Activated CD4-positive, alpha-beta T cell treated with anti-CD3 and anti-CD28 coated beads for 36 hours (primary cell): Measurements from ENCODE around the gene KCNK17. TPM values are rescaled to one million over a fixed set of nuclear protein-coding genes. Genes with fewer than 3 reads are reported as not detected.
A peak's percentile ranks its signal among the peaks of the same experiment; 100 is the strongest.
"Not testable (repeated sequence)": the region's sequence is repeated elsewhere in the genome, so short reads cannot be mapped to it uniquely, and the experiment has no call there.

Experiments
- ATAC-seq: fragments of 200-7000 bp; cut with Tn5 transposase; one replicate; pipeline ENCODE4 v1.10.0; 2021; ENCODE audit warnings: mild to moderate bottlenecking, moderate library complexity
- CTCF ChIA-PET: fragments of 350-600 bp; sonication (Branson Sonifier 250); formaldehyde crosslinking; loops from one replicate; lab custom pipeline; 2021; ENCODE audit warnings: antibody characterized with exemption; lab: Charles Lee
- POLR2A ChIA-PET: fragments of 350-600 bp; sonication (Branson Sonifier 250); formaldehyde crosslinking; loops from one replicate; lab custom pipeline; 2021; ENCODE audit warnings: antibody characterized with exemption, inconsistent platforms; lab: Charles Lee
- DNase-seq: peaks from one replicate; pipeline ENCODE4 v3.0.0-alpha.2; 2020
- H3K27ac Mint-ChIP-seq: one replicate; pipeline ENCODE4 v1.8.0; 2021; ENCODE audit warnings: mixed read lengths
- H3K27me3 Mint-ChIP-seq: one replicate; pipeline ENCODE4 v1.8.0; 2021; ENCODE audit warnings: mixed read lengths
- H3K36me3 Mint-ChIP-seq: one replicate; pipeline ENCODE4 v1.8.0; 2021; ENCODE audit warnings: low read depth, mixed read lengths
- H3K4me1 Mint-ChIP-seq: one replicate; pipeline ENCODE4 v1.8.0; 2021; ENCODE audit warnings: mixed read lengths
- H3K4me3 Mint-ChIP-seq: one replicate; pipeline ENCODE4 v1.8.0; 2021; ENCODE audit warnings: mild to moderate bottlenecking, moderate library complexity, mixed read lengths
- H3K9me3 Mint-ChIP-seq: one replicate; pipeline ENCODE4 v1.8.0; 2021; ENCODE audit warnings: low read depth, mixed read lengths
- intact Hi-C, 2 experiments: fragments of 100-400 bp; cut with DNase I in 1 of 2; cut with micrococcal nuclease in 1 of 2; formaldehyde crosslinking; loops; one replicate each; pipeline versions ENCODE4 v1.14.2 to v1.15.1; 2022 to 2024; cut with DNase I, micrococcal nuclease
- total RNA-seq, 2 experiments: library from RNA; stranded (reverse); gene quantifications; one replicate each; pipeline ENCODE4 v1.2.3, GENCODE V29; 2021

KCNK17 gene
- total RNA-seq, 2 experiments from 2014 or later = not detected

DNA sequence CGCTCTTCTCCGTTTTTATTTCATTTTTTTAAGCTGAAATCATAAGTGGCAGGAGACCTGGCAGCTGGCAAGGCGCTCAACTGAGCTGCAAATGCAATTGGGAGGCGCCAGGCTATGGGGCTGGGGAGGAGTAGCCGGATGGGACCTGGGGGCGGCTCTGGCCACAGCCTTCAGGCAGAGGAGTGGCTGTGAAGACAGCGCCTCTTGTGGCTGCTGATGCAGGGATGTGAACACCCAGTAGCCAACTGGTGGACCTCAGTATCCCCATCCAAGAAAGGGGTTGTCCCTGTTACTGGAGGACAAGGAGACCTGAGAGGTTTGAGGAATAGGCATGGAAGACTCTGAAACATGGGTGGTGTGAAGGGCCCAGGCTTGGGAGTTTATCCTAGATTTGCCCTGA, 12.6 kb downstream of the KCNK17 start:
- Mint-ChIP-seq H3K36me3 (no peaks in the 10 kb centered on the region), H3K27me3 (no peaks in the 10 kb centered on the region), H3K4me1 (peaks cover 4% of the 10 kb centered on the region), H3K9me3 (no peaks in the 10 kb centered on the region), H3K4me3 (no peak overlapping the region), H3K27ac (no peak overlapping the region)
- POLR2A ChIA-PET = no interaction called here
- CTCF ChIA-PET = interaction anchor here (0.5 to 9.7 kb wide), 10 partner anchors 8 to 429 kb away, joined by 3 to 211 read pairs (median 15); no protein-coding TSS in a partner anchor
- no peak for ATAC-seq
- intact Hi-C loops = loop anchor here (2.0 kb wide), 3 partner anchors 305 to 429 kb away; no protein-coding TSS in a partner anchor
- peak; percentile 20 for DNase-seq

DNA sequence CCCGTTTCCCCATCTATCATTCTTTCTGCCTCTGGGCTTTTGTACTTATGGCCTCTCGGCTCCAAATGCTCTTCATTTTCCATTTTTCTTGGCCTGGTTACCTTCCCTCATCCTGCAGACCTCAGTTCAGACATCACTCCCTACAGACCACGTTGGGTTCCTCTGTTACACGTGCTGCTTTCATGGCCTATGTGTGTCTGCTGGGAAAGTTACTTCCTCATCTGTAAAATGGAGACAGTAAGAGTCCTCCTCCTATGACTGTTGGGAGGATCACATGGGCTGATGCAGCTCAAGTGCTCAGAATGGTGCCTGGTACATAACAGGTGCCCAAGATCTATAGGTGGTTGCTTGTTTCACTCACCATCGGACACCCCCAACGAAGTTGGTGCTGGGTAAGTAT, 13.5 kb downstream of the KCNK17 start:
- POLR2A ChIA-PET = no interaction called here
- intact Hi-C loops = no loop called here

DNA sequence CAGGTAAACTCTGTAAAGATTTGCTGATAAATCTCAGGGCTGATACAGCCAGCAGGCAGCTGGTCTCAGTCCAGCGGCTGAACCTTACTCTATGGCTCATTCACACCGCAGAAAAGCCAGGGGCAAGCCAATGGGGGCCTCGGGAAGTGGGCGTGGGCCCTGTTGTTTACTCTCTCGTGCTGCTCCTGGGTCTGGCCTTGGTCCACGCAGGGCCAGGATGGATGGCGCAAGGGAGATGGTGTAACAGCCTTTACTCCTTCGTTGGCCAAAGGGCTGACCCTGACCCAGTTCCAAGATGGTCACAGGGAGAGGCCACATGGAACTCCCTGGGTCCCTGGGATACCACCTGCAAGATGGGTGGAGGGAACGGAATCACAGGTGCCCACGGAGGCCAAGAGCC, 16.2 kb downstream of the KCNK17 start:
- Mint-ChIP-seq H3K4me1 (peaks cover 3% of the 10 kb centered on the region), H3K4me3 (no peak overlapping the region), H3K27me3 (no peaks in the 10 kb centered on the region), H3K36me3 (no peaks in the 10 kb centered on the region), H3K27ac (no peak overlapping the region), H3K9me3 (no peaks in the 10 kb centered on the region)
- no peak for DNase-seq
- CTCF ChIA-PET = no interaction called here
- POLR2A ChIA-PET = interaction anchor here (0.5 kb wide), 1 partner anchor 138 kb away, joined by 3 read pairs; no protein-coding TSS in a partner anchor
- ATAC-seq = no peak
- intact Hi-C loops = no loop called here

More for the DNA sequence above, 13.5 kb downstream of the KCNK17 start:
- no peak for ATAC-seq
- DNase-seq = no peak
- Mint-ChIP-seq H3K4me3 (no peak overlapping the region), H3K27me3 (no peaks in the 10 kb centered on the region), H3K36me3 (no peaks in the 10 kb centered on the region), H3K27ac (no peak overlapping the region), H3K4me1 (peaks cover 4% of the 10 kb centered on the region), H3K9me3 (no peaks in the 10 kb centered on the region)
- CTCF ChIA-PET = interaction anchor here (0.7 to 9.7 kb wide), 8 partner anchors 9 to 428 kb away, joined by 3 to 211 read pairs (median 7); no protein-coding TSS in a partner anchor

DNA sequence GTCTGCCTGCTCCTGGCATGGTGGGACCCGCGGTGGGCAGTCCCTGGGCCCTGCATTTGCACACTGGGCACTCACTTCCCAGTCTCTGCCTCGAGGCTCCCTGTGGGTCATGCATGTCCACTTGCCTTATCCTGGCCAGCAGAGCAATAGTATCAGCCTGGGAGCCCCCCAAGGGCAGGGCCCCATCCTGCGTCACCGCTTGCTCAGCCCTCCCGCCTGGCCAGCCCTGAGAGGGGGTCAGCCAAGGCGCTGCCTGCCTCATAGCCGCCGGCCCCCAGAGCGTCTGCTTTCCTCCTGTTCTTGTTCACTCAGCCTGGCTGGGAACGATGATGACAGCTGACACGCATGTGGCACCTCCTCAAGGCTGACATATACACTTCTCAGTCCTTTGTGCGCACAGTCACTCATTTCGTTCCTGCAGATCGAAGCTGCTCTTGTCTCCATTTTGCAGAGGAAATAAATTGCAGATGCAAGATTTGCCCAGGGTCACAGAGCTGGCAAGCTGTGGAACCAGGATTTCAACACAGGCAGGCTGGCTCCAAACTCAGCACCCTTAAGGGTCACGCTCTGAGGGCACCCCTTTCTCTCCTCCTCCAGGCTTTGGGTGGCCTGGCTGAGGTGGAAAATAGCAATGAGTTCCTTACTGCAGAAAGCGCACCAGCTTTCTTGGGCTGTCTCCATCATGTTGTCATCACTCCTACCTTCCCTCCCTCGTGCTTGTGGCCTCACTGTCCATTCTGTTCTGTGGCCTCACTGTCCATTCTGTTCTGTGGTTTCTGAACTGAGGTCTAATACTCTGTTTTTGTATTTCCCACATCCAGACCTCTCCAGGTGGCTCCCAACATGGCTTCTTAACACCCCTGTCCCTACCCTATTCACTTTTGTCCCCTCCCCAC, 17.2 kb downstream of the KCNK17 start:
- no peak overlapping the region for H3K4me3 Mint-ChIP-seq
- CTCF ChIA-PET = no interaction called here

DNA sequence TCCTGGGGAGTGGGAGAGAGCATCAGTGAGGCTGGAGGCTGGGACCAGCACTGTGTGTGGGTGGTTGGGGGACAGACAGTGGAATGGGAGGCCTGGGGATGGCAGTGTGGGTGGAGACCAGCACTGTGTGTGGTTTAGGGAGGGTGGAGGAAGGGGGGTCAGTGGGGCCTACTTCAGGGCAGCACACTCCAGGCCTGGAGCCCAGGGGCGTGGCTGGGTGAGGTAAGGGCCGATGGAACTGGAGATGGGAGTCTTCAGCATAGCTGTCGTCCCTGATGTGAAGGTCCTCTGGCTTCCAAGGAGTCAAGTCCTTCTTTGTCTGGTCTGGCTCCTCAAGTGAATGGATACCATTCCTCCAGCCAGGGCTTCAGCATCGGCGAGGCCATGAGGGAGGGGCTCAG, 18.6 kb downstream of the KCNK17 start:
- Mint-ChIP-seq H3K27ac (no peak overlapping the region), H3K36me3 (no peaks in the 10 kb centered on the region), H3K4me3 (no peak overlapping the region), H3K9me3 (no peaks in the 10 kb centered on the region), H3K4me1 (no peaks in the 10 kb centered on the region), H3K27me3 (peaks cover 2% of the 10 kb centered on the region)
- intact Hi-C loops = no loop called here
- ChIA-PET POLR2A (no interaction called here), CTCF (no interaction called here)
- ATAC-seq = no peak
- DNase-seq = no peak

More for the DNA sequence above, 17.2 kb downstream of the KCNK17 start:
- DNase-seq (no peak), ATAC-seq (no peak)
- Mint-ChIP-seq H3K9me3 (no peaks in the 10 kb centered on the region), H3K27me3 (peaks cover 2% of the 10 kb centered on the region), H3K36me3 (no peaks in the 10 kb centered on the region), H3K4me1 (no peaks in the 10 kb centered on the region), H3K27ac (no peak overlapping the region)
- intact Hi-C loops = no loop called here
- POLR2A ChIA-PET = no interaction called here

DNA sequence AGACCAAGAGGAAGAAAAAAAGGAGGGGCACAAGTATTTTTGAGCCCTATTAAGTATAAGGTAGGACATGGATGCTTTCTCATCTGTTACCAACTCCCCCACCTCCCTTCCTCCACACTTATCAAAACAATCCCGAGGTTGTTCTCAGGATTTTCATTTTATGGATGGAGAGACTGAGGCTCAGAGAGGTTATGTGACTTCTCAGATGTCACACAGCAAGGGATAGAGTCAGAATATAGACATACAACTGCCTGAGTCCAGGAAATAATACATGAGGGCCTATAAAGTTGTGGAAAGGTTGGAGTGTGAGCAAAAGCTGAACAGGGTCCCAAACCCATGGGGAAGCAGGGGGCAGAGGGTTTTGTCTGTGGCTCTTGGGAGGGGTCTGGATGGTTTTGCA, 19.3 kb downstream of the KCNK17 start:
- CTCF ChIA-PET = no interaction called here
- H3K4me3 Mint-ChIP-seq = no peak overlapping the region
- H3K27me3 Mint-ChIP-seq = peaks cover 2% of the 10 kb centered on the region
- ATAC-seq (no peak), DNase-seq (no peak)
- POLR2A ChIA-PET = no interaction called here
- H3K27ac Mint-ChIP-seq = peak overlapping the region; percentile 39
- no peaks in the 10 kb centered on the region for H3K36me3 Mint-ChIP-seq
- no peaks in the 10 kb centered on the region for H3K9me3 Mint-ChIP-seq
- H3K4me1 Mint-ChIP-seq = no peaks in the 10 kb centered on the region
- intact Hi-C loops = no loop called here

DNA sequence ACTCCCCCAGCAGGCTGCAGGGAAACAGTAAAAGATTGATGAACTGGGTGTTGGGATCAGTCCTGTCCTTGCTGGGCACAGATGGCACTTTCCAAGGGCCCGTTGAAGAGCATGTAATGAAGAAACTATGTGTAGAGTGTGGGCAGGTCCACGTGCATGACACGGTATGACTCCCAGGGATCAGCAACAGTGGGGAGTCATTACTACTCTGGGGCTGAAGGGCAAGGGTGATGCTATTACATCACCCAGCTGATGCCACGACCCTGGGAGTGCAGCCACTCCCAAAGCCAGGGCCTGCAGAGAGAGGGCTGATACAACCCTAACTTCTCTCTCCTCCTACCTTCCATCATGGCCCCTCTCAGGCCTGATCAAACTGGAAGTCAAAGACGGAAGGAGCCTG, 20.1 kb downstream of the KCNK17 start:
- intact Hi-C loops = no loop called here
- Mint-ChIP-seq H3K27me3 (peaks cover 2% of the 10 kb centered on the region), H3K4me3 (no peak overlapping the region), H3K4me1 (no peaks in the 10 kb centered on the region), H3K36me3 (no peaks in the 10 kb centered on the region), H3K9me3 (no peaks in the 10 kb centered on the region), H3K27ac (no peak overlapping the region)
- ATAC-seq = peak; percentile 47
- CTCF ChIA-PET = no interaction called here
- POLR2A ChIA-PET = no interaction called here
- no peak for DNase-seq

DNA sequence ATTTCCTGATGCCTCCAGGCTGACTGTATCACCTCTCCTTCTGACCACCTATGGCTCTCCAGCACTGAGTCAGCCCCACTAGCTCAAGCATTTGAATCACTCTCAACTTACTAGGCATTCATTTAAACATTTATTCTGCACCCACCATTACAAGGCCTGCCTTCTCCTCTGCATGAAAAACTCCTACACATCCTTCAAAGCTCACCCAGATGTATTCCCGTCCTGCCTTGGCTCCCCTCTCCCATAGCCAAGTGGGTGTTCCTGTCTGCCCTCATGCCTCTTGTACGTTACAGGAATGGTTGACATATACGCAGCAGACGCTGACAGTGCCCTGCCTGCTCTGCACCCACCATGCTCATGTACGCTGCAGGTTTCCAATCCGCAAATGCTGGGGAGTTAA, 21.6 kb downstream of the KCNK17 start:
- POLR2A ChIA-PET = no interaction called here
- intact Hi-C loops = no loop called here
- CTCF ChIA-PET = interaction anchor here (1.2 kb wide), 1 partner anchor 10 kb away, joined by 5 read pairs; no protein-coding TSS in a partner anchor
- ATAC-seq (no peak), DNase-seq (no peak)
- Mint-ChIP-seq H3K36me3 (no peaks in the 10 kb centered on the region), H3K4me1 (no peaks in the 10 kb centered on the region), H3K27ac (no peak overlapping the region), H3K9me3 (no peaks in the 10 kb centered on the region), H3K27me3 (peaks cover 2% of the 10 kb centered on the region), H3K4me3 (no peak overlapping the region)

DNA sequence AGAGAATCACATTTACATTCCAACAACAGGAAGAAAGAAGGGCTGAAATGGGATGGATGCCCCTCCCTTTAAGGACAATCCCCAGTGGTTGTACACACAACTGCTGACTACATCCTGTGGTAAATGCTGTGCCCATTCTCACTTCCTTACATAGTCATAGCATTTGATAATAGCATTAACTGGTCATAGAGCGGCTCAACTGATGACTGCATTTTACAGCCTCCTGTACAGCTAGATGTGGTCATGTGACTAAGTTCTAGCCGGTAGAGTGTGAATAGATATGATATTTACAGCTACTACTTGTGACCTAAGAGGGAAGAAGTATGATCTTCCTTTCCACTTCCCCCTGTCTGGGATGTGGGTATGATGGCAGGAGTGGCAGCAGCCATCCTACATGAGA, 24.7 kb downstream of the KCNK17 start:
- Mint-ChIP-seq H3K27ac (no peak overlapping the region), H3K27me3 (peaks cover 2% of the 10 kb centered on the region), H3K36me3 (no peaks in the 10 kb centered on the region), H3K4me1 (no peaks in the 10 kb centered on the region), H3K4me3 (no peak overlapping the region), H3K9me3 (no peaks in the 10 kb centered on the region)
- peak; percentile 26 for ATAC-seq
- no peak for DNase-seq
- ChIA-PET CTCF (interaction anchor here (0.5 kb wide), 1 partner anchor 416 kb away, joined by 3 read pairs; no protein-coding TSS in a partner anchor), POLR2A (no interaction called here)
- intact Hi-C loops = no loop called here

DNA sequence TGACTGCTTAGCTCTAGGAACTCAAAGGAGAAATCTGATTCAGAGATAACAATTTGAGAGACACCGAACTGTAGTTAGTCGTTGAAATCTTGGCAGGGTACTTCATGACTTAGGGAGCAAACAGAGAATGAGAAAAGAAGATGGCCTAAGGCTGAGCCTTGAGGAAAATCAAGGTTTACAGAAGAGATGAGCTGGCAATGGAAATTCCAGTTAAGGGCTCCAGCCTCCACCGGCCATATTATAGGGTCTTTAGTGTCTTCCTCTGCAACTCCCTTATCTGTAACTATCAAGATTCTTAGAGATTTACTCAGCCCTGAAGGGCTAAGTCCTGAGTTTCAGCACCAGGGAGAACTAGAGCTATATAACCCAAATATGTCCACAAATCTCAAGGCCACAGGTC, 26.6 kb downstream of the KCNK17 start:
- H3K27ac Mint-ChIP-seq = no peak overlapping the region
- peaks cover 2% of the 10 kb centered on the region for H3K27me3 Mint-ChIP-seq
- no peaks in the 10 kb centered on the region for H3K36me3 Mint-ChIP-seq
- POLR2A ChIA-PET = no interaction called here
- CTCF ChIA-PET = interaction anchor here (1.4 kb wide), 1 partner anchor 117 kb away, joined by 4 read pairs; no protein-coding TSS in a partner anchor
- DNase-seq (no peak), ATAC-seq (no peak)
- no peaks in the 10 kb centered on the region for H3K9me3 Mint-ChIP-seq
- H3K4me1 Mint-ChIP-seq = no peaks in the 10 kb centered on the region
- intact Hi-C loops = no loop called here
- H3K4me3 Mint-ChIP-seq = no peak overlapping the region

DNA sequence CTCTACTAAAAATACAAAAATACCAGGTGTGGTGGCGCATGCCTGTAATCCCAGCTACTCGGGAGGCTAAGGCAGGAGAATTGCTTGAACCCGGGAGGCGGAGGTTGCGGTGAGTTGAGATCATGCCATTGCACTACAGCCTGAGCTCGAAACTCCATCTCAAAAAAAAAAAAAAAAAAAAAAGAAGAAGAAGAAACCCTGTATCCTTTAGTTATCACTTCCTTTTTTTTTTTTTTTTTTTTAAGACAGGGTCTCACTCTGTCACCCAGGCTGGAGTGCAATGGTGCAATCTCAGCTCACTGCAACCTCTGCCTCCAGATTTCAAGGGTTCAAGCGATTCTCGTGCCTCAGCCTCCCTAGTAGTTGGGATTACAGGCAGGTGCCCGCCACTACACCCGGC, 27.6 kb downstream of the KCNK17 start:
- intact Hi-C loops, H3K36me3 Mint-ChIP-seq, H3K9me3 Mint-ChIP-seq, CTCF ChIA-PET, H3K27me3 Mint-ChIP-seq, H3K27ac Mint-ChIP-seq, H3K4me3 Mint-ChIP-seq, POLR2A ChIA-PET, H3K4me1 Mint-ChIP-seq, ATAC-seq, DNase-seq: not testable (repeated sequence)

DNA sequence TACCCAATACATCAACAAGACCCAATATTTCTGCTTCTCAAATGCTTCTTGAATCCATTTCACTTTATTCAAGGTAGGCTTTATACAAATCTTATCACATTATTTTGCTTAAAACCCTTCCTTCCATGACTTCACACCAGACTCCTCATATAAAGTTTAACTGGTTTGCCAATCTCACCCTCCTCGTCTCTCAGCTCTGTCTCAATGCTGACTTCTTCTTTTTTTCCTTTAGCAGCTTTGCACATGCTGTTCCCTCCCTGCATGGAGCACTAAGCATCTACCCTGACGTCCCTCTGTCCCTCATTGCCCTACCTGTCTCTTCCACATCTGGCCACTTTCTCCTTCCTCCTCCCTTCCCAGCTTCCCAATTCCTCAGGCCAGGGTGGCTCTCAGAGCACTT, 31.4 kb downstream of the KCNK17 start:
- CTCF ChIA-PET = interaction anchor here (0.7 to 1.3 kb wide), 2 partner anchors 54 to 280 kb away, joined by 4 read pairs; no protein-coding TSS in a partner anchor
- POLR2A ChIA-PET = no interaction called here
- no peaks in the 10 kb centered on the region for H3K9me3 Mint-ChIP-seq
- no peak overlapping the region for H3K4me3 Mint-ChIP-seq
- intact Hi-C loops = no loop called here
- no peaks in the 10 kb centered on the region for H3K27me3 Mint-ChIP-seq
- DNase-seq (no peak), ATAC-seq (no peak)
- no peaks in the 10 kb centered on the region for H3K4me1 Mint-ChIP-seq
- no peak overlapping the region for H3K27ac Mint-ChIP-seq
- H3K36me3 Mint-ChIP-seq = no peaks in the 10 kb centered on the region
